ENCODE results near the gene SHH.

DNA sequence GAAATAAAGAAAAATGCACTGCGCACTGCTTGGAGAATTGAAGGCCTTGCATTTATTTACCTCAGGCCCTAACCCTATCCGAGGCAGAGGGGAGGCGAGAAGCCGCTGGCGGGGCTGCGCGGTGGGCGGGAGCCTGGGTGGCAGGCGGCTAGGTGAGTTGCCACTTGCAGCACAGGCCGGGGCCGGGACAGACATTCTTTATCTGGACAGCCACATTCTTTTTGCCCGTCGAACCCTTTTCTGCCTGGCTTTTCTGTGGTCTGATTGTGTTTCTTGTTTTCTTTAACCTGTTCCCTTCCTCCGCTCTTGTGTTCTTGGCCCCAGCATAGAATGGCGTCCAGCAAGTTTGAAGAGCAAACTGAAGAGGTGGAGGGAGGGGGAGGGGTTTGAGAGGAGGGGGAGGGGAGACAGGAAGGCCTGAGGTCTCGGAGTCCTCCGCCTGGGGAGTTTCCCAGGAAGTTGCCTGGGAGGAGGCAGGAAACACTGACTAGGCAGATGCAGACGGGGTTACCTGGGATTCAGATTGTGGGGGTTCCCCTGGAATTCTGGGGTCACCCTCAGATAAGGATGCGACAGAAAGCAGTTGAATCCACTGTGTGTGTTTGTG is 5.1 kb downstream of the SHH start:
- no peak for TF ChIP-seq POLR2A (IDR thresholded peaks at IDR 0.05)
- TF ChIP-seq, protein P1, sequence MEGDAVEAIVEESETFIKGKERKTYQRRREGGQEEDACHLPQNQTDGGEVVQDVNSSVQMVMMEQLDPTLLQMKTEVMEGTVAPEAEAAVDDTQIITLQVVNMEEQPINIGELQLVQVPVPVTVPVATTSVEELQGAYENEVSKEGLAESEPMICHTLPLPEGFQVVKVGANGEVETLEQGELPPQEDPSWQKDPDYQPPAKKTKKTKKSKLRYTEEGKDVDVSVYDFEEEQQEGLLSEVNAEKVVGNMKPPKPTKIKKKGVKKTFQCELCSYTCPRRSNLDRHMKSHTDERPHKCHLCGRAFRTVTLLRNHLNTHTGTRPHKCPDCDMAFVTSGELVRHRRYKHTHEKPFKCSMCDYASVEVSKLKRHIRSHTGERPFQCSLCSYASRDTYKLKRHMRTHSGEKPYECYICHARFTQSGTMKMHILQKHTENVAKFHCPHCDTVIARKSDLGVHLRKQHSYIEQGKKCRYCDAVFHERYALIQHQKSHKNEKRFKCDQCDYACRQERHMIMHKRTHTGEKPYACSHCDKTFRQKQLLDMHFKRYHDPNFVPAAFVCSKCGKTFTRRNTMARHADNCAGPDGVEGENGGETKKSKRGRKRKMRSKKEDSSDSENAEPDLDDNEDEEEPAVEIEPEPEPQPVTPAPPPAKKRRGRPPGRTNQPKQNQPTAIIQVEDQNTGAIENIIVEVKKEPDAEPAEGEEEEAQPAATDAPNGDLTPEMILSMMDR (IDR thresholded peaks at IDR 0.05): no peak
